CMK (cell line): ENCODE results near the gene ABCG4.
"Not testable (repeated sequence)": the region's sequence is repeated elsewhere in the genome, so short reads cannot be mapped to it uniquely, and the experiment has no call there.

ENCODE experiments used
- DNase-seq: peaks from one replicate; pipeline ENCODE4 v3.0.0-alpha.2; 2010; ENCODE audit warnings: low read depth

ABCG4 gene

GRCh38 chr11:119184399-119184798, 35.5 kb downstream of the ABCG4 start:
- not testable (repeated sequence) for DNase-seq

DNA sequence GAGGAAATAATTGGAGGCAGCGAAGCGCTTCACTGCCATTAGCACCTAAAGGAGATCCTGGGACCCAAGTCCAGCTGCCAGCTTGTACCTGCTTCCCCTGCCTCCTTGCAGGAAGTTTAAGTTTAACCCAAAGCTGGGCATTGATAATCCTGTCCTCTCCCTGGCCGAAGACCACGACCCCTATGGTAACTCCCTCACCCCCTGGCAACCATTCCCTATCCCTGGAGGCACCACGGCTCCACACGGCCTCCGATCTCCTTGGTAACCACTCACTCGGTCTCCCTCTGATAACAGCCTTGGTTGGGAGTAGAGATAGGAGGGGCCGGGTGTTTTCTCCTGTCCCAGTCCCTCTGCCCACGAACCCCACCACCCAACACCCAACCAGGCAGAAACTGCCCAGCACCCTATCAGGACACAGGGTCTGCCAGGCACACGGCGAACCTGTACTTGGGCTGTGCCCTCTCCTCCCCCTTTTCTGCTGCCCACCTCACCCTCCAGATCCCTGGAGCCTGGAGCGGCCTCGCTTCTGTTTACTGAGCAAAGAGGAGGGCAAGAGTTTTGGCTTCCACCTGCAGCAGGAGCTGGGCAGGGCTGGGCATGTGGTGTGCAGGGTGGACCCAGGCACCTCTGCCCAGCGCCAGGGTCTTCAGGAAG, 37.3 kb downstream of the ABCG4 start:
- DNase-seq = no peak

GRCh38 chr11:119187123-119187892, 38.5 kb downstream of the ABCG4 start:
- DNase-seq = no peak

DNA sequence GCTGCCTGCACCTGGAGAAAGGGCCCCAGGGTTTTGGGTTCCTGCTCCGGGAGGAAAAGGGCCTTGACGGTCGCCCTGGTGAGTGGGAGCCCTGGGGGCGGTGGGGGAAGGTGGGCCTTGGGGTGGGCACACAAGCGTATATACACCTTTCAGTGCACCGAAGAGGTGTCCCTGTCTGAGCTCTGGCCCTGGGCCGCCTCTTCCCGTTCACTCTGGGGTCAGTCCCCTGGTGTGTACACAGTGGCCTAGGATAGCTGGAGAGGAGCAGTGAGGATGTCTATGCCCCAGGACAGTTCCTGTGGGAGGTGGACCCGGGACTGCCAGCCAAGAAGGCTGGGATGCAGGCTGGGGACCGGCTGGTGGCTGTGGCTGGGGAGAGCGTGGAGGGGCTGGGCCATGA, 39.2 kb downstream of the ABCG4 start:
- DNase-seq = no peak

DNA sequence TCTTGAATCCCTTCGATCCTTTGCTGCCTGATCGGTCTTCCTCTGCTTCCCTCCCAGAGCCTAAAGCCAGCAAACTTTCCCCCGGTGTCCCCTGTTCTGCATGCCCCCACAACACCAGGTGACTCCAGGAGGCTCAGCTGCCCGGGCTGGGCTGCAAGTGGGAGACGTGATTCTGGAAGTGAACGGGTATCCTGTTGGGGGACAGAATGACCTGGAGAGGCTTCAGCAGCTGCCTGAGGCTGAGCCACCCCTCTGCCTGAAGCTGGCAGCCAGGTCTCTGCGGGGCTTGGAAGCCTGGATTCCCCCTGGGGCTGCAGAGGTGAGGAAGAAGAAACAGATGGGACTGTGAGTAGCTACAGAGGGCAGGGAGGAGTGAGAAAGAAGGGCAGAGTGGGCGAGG, 40.0 kb downstream of the ABCG4 start:
- DNase-seq = no peak

DNA sequence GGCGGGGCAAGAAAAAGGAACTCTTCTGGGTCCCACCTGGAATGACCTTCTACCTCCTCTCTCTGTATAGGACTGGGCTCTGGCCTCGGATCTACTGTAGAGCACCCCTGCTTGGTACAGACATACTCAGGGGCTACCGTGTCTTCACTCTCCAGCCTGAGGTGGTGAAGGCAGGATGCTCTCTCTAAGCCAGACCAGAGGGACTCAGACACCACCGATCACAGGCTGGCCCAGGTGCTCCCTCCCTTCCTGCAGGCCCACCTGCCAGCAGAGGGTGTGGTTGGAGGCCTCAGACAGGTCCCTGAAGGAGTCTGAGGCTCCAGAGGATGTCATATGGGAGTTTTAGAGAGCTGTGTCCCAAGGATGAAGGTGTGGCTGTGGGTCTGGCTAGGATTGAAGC, 40.5 kb downstream of the ABCG4 start:
- no peak for DNase-seq

DNA sequence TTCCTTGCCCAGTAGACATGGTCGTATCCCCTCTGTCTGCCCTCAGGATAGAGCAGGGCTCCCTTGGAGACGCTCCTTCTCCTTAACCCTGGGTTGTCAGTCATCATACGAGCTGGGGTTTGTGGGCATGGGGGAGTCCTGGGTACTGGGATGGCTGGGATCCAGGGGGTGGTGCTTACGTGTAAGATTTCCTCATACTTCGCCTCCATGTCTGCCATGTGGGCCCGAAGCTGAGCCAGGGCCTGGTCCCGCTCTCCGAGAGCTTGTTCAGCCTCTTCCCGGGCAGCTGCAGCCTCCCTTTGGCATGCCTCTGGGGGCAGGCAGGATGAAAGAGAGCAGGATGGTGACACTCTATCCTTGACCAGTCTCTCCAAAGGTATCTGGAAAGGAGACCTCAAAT, 41.7 kb downstream of the ABCG4 start:
- DNase-seq = no peak

- DNase-seq = not testable (repeated sequence)
Measured at GRCh38 chr11:119191265-119191664, 42.4 kb downstream of the ABCG4 start.

- no peak for DNase-seq
Measured at GRCh38 chr11:119192111-119192510, 43.3 kb downstream of the ABCG4 start.

GRCh38 chr11:119193001-119193400, 44.1 kb downstream of the ABCG4 start:
- DNase-seq = no peak

DNA sequence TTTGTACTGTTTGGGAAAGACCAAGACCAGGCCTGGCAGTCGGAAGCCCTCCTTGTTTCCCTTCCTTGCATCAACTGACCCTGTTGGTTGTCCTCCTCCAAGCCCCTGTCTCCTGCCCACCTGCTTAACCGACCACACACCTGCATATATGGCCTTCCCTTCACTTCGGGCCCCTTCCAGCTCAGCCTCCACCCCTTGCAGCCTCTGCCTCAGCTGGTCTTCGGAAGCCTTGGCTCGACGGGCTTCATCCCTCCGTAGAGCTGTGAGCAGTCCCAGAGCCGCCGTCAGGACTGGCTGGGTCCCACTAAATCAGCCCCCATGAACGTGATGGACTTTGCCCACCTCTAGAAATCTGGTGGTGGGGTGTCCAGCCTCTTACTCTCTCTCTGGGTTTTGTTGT, 44.8 kb downstream of the ABCG4 start:
- no peak for DNase-seq

- DNase-seq = no peak
Measured at GRCh38 chr11:119194811-119195440, 46.1 kb downstream of the ABCG4 start.

- DNase-seq = no peak
Measured at GRCh38 chr11:119195680-119196079, 46.8 kb downstream of the ABCG4 start.

GRCh38 chr11:119196833-119197483, 48.1 kb downstream of the ABCG4 start:
- DNase-seq = no peak

GRCh38 chr11:119198925-119199324, 50.1 kb downstream of the ABCG4 start:
- no peak for DNase-seq

DNA sequence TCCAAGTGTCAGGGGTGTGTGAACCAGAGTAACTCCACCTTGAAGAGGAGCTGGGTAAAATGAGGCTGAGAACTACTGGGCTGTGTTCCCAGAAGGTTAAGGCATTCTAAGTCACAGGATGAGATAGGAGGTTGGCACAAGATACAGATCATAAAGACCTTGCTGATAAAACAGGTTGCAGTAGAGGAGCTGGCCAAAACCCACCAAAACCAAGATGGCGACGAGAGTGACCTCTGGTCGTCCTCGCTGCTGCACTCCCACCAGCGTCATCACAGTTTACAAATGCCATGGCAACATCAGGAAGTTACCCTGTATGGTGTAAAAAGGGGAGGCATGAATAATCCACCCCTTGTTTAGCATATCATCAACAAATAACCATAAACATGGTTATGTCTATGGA, 52.4 kb downstream of the ABCG4 start:
- not testable (repeated sequence) for DNase-seq

GRCh38 chr11:119202554-119202953, 53.7 kb downstream of the ABCG4 start:
- DNase-seq = no peak

DNA sequence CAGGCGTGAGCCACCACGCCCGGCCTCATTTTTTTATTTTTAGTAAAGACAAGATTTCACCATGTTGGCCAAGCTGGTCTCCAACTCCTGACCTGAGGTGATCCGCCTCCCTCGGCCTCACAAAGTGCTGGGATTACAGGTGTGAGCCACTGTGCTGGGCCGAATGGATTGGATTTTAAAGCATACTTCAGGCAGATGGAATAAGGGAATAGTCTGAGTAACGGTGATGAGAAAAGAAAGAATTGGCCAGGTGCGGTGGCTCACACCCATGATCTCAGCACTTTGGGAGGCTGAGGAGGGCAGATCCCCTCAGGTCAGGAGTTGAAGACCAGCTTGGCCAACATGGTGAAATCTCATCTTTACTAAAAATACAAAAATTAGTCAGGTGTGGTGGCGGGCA, 55.2 kb downstream of the ABCG4 start:
- DNase-seq = no peak

- DNase-seq = no peak
Measured at GRCh38 chr11:119205080-119205479, 56.2 kb downstream of the ABCG4 start.

GRCh38 chr11:119205574-119206510, 57.0 kb downstream of the ABCG4 start, which contains the start of gene CBL:
Gene CBL, plus strand, starts transcription at chr11:119206339. Its CDS starts 79 bp downstream, at chr11:119206418.
- peak; percentile 85 for DNase-seq
